Measurements from ENCODE around the gene DCN.
"Not testable (repeated sequence)": the region's sequence is repeated elsewhere in the genome, so short reads cannot be mapped to it uniquely, and the experiment has no call there.

The DCN gene

GRCh38 chr12:91182636-91183455, at the start of gene DCN:
Gene DCN, minus strand, starts transcription at chr12:91182817. Its CDS starts 4,265 bp downstream, at chr12:91178552.
- no peak for DNase-seq (ENCODE audit: low read depth in 3 of 3)

GRCh38 chr12:91230841-91231240, 48.2 kb upstream of the DCN start:
- no peak for DNase-seq (ENCODE audit: low read depth in 3 of 3)

- DNase-seq (ENCODE audit: low read depth in 3 of 3): no peak
Measured at GRCh38 chr12:91226951-91227350, 44.3 kb upstream of the DCN start.

- DNase-seq (ENCODE audit: low read depth in 3 of 3): no peak
Measured at GRCh38 chr12:91225316-91225715, 42.7 kb upstream of the DCN start.

- no peak for DNase-seq (ENCODE audit: low read depth in 3 of 3)
Measured at GRCh38 chr12:91224401-91224800, 41.8 kb upstream of the DCN start.

GRCh38 chr12:91222746-91223145, 40.1 kb upstream of the DCN start:
- DNase-seq (ENCODE audit: low read depth in 3 of 3): no peak

- DNase-seq (ENCODE audit: low read depth in 3 of 3): no peak
Measured at GRCh38 chr12:91219919-91220318, 37.3 kb upstream of the DCN start.

- no peak for DNase-seq (ENCODE audit: low read depth in 3 of 3)
Measured at GRCh38 chr12:91219511-91219910, 36.9 kb upstream of the DCN start.

GRCh38 chr12:91216871-91217270, 34.3 kb upstream of the DCN start:
- DNase-seq (ENCODE audit: low read depth in 3 of 3): no peak

- DNase-seq (ENCODE audit: low read depth in 3 of 3): no peak
Measured at GRCh38 chr12:91215940-91216454, 33.4 kb upstream of the DCN start.

- no peak for DNase-seq (ENCODE audit: low read depth in 3 of 3)
Measured at GRCh38 chr12:91211866-91212265, 29.2 kb upstream of the DCN start.

- no peak for DNase-seq (ENCODE audit: low read depth in 3 of 3)
Measured at GRCh38 chr12:91210618-91211017, 28.0 kb upstream of the DCN start.

GRCh38 chr12:91210144-91210543, 27.5 kb upstream of the DCN start:
- no peak for DNase-seq (ENCODE audit: low read depth in 3 of 3)

- DNase-seq (ENCODE audit: low read depth in 3 of 3): not testable (repeated sequence)
Measured at GRCh38 chr12:91207301-91207700, 24.7 kb upstream of the DCN start.

- DNase-seq (ENCODE audit: low read depth in 3 of 3): no peak
Measured at GRCh38 chr12:91205811-91206210, 23.2 kb upstream of the DCN start.

- no peak for DNase-seq (ENCODE audit: low read depth in 3 of 3)
Measured at GRCh38 chr12:91204421-91204820, 21.8 kb upstream of the DCN start.

- DNase-seq (ENCODE audit: low read depth in 3 of 3): no peak
Measured at GRCh38 chr12:91203610-91204009, 21.0 kb upstream of the DCN start.

GRCh38 chr12:91202390-91202789, 19.8 kb upstream of the DCN start:
- DNase-seq (ENCODE audit: low read depth in 3 of 3): no peak

GRCh38 chr12:91196436-91196835, 13.8 kb upstream of the DCN start:
- DNase-seq (ENCODE audit: low read depth in 3 of 3): no peak

GRCh38 chr12:91194500-91194899, 11.9 kb upstream of the DCN start:
- DNase-seq (ENCODE audit: low read depth in 3 of 3): no peak

GRCh38 chr12:91191513-91192111, 9.0 kb upstream of the DCN start:
- DNase-seq (ENCODE audit: low read depth in 3 of 3): no peak

GRCh38 chr12:91189516-91189915, 6.9 kb upstream of the DCN start:
- DNase-seq (ENCODE audit: low read depth in 3 of 3): no peak

- no peak for DNase-seq (ENCODE audit: low read depth in 3 of 3)
Measured at GRCh38 chr12:91188778-91189177, 6.2 kb upstream of the DCN start.

All from stimulated activated CD4-positive, alpha-beta T cell treated with anti-CD3 and anti-CD28 coated beads, TNF-alpha, amount 100 ng/mL, for 48 hours (primary cell).